ENCODE results near the gene ABCB8.

The ABCB8 gene

DNA sequence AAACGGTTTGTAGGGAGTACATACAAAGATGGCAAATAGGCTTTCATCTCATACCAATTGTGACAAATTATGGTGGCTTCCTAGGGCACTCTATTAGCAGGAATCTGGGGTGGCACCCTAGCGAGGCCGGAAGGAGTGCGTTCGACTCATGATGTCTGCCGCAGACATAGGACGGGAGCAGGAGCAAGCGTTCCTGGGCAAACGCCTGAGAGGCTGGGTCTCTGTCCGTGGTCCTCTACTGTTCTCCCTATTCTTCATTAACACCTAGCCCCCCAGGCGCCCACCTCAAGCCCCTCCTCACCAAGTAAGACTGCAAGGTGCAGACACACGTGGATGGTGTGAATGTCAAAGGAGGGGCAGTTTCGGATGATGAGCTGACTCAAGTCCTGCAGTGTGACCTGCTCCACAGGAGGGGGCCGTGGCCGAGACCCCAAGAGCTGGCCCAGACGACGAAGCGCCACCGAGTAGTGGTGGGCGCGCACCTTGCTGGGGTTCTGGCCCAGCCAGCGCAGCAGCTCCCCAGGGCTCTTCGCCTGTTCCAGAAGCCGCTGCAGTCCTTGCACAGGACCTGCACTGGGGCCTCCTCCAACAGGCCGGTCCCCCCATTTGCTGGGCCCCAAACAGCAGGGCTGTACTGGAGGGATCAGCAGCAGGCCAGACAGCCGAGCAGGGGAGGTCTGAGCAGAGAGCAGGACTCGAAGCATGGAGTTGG lies 51.1 kb downstream of the ABCB8 start:
- no peak for TF ChIP-seq ZNF274 (IDR thresholded peaks at IDR 0.05; ENCODE audit: low read depth, low read length)
- H3K4me3 ChIP-seq (ENCODE audit: low read length): peak overlapping the region; percentile 69

DNA sequence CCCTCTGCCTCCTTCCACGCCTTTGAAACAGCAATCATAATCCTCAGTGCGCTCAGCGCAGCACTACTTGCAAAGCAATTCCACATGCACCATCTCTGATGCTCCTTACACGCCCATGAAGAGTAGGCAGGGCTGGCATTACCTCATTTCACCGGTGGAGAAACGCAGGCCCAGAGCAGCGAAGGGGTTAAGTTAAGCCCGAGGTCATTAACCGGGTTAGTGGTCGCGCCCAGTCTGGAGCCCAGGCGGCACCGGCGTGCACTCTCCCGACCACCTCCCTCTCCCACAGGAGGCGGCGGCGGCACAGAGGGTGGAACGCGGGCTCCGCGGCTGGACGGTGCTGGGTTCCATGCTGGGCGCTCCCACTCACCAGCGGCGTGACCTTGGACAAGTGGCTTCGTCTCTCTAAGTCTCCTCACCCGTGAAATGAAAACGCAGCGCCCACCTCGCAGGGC lies 51.8 kb downstream of the ABCB8 start:
- no peak for TF ChIP-seq ZNF274 (IDR thresholded peaks at IDR 0.05; ENCODE audit: low read depth, low read length)

DNA sequence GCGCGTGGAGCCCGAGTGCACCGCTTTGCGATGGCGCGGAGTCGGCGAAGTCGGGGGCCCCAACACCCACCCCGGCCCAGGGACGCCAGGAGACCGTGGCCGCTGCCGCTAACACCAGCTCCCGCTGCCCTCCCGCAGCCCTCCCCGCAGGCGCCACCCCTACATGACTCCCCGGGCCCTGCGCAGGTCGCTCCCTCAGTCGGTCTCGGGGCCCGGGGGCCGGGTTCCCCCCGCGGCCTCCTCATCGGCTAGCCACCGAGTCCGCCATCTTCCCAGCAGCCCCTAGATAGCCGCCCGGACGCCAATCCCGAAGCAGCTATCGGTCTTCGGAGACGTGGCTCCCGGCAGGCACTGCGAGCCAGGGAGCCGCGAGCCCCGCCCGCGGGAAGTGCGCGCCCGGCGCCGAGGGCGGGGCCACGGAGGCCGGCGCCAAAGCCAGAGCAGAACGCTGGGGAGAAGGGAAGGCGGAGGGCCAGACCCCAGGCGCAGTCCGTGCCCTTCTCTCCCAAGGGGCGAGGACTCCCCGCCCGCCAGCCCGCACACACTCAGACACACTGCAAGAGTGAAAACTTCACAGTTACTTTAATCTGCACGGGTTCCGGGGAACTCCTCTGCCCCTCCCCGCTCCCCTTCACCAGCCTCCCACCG lies 52.4 kb downstream of the ABCB8 start, which contains the start of gene FASTK:
FASTK (minus strand) TSS at position 288 of the 648 bp plus-strand sequence; CDS start at position 245, 43 bp downstream.
- TF ChIP-seq ZNF274 (IDR thresholded peaks at IDR 0.05; ENCODE audit: low read depth, low read length): no peak
- peak within 1 kb of the TSS; percentile 69 for H3K4me3 ChIP-seq (ENCODE audit: low read length)

More for the DNA sequence above, 51.8 kb downstream of the ABCB8 start:
- peak overlapping the region; percentile 69 for H3K4me3 ChIP-seq (ENCODE audit: low read length)

DNA sequence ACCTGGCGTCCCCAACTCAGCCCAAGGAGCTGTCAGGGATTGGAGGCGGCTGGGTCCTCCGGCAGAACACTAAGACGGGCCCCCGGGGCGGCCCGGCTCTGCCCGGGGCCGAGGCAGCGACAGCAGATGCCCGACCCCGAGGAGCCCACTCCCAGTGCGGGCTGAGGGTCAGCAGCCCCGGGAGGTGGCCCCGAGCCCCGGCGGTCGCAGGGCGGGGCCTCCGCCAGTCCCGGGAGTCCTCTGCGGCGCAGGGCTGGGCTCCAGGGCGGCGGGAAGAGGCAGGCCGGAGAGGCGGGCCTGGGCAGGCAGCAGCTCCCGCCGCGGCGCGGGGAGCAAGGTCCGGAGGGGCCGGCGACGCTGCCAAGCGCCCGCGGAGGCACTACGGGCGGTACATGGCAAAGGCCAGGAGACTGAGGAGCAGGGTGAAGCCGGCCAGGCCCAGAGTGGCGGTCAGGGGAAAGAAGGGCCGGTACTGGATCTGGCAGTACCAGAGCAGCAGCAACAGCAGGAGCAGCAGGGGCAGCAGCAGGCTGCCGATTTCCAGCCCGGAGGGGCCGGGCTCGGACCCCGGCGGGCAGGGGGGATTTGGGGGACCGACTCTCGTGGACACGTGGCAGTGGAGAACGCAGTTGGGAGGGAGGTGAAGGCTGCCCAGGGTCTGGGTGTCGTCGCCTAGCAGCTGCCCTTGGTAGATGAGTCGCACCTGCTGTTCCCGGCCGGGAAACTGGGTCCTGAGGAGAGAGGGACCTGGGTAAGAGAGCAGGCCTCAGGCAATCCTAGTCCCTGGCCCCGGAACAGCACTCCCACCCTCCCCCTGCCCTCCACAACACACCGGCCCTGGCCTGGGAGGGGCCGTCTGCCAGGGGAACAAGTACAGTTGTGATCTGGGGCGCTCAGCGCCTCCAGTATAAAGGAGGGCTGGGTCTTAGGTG lies 53.2 kb downstream of the ABCB8 start:
- H3K4me3 ChIP-seq (ENCODE audit: low read length): peak overlapping the region; percentile 29; the same call in 1 of the 2 replicates
- TF ChIP-seq ZNF274 (IDR thresholded peaks at IDR 0.05; ENCODE audit: low read depth, low read length): no peak

DNA sequence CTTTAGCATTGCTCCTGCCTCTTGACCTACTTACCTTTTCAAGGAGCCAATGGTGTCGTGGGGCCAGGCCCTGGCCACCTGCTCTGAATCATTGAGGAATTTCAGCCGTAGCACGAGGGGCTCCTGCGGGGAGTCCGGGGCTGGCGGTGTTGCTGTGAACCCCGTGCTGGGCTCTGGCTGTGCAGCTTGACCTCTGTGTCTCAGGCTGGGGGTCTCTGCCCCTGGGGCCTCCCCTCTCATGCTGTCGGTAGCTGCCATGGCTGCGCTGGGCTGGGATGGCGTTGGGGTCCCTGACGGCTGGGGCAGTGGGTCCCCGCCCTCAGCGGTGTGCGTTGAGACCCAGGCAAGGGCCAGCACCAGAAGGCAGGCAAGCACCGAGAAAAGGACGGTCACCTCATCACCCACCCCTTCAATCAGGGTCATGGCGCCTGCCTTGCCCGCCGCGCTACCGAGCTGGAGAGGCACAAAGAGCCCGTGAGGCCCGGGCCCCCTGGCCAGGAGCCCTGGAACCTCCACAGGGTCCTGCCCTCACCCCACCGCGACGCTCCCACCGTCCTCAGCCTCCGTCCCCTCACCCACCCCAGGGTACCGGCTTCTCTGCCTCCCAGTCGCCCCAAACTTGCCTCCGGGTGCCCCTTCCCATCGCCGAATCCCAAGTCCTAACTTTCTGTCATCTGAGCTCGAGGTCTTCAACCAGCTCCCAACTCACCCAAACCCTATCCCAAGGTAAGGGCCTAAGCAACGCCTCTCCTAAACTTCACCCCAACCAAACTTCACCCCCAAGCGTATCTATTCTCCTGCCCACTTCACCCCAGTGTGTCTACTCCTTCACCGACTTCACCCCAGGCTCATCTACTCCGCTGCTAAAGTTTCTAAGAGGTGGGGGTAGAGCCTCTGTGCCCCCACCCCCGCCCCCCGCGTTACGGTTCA lies 54.2 kb downstream of the ABCB8 start:
- no peak for TF ChIP-seq ZNF274 (IDR thresholded peaks at IDR 0.05; ENCODE audit: low read depth, low read length)
- H3K4me3 ChIP-seq (ENCODE audit: low read length): peak overlapping the region; percentile 90

DNA sequence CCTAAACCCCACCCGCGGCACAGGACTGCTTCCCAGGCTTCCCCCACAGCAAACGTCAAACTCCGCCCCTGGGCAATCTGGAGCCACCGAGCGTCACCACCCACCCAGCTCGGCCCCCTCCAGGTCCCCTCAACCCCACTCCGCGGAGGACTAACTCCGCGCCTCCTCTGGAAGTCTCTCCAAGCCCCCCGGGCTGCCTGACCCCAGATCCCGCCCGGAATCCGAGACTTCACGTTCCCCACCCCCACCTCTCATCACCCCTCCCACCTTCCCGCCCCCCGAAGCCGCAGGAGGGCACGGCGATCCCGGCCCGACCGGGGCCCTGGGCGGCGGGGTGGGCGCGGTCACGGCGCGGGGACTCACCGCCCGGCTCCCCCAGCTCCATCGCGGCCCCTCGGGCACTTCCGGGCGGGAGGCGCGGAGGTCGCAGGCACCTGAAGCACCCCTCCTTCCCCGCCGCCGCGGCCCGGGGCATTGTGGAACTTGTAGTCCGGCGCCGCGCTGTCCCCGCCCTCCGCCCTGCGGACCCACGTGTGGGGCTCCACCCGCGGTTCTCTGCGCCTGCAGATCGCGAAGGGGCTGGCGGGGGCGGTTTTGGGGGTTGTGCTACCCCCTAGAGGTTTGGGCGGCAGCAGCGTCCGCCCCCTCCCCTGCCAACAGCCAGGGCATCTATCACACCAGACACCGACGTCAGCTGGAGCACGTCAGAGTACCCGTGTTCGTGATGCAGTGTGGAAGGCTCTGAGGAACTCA lies 55.0 kb downstream of the ABCB8 start, which contains the start of gene TMUB1:
TMUB1 (minus strand) TSS at position 423 of the 753 bp plus-strand sequence. CDS start 930 bp downstream, outside the sequence.
- TF ChIP-seq ZNF274 (IDR thresholded peaks at IDR 0.05; ENCODE audit: low read depth, low read length): no peak

DNA sequence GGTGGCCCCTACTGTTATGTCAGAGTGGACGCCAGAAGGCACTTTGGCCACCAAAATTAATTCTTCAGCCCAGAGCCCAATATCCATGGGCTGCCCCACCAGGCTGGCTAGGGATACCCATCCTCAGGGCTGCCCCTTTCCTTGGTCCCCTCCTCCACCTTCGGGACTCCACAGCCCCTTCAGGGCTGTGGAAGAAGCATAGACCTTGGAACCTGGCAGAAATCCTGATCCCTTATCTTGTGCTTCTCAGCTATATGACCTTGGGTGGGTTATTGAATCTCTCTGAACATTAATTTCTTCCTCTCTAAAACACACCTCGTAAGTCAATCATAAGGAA lies 55.5 kb downstream of the ABCB8 start:
- no peak for TF ChIP-seq ZNF274 (IDR thresholded peaks at IDR 0.05; ENCODE audit: low read depth, low read length)
- H3K4me3 ChIP-seq (ENCODE audit: low read length): peak overlapping the region; percentile 90; the same call in 1 of the 2 replicates

More for the DNA sequence above, 55.0 kb downstream of the ABCB8 start, which contains the start of gene TMUB1:
- H3K4me3 ChIP-seq (ENCODE audit: low read length): peak within 1 kb of the TSS; percentile 90

DNA sequence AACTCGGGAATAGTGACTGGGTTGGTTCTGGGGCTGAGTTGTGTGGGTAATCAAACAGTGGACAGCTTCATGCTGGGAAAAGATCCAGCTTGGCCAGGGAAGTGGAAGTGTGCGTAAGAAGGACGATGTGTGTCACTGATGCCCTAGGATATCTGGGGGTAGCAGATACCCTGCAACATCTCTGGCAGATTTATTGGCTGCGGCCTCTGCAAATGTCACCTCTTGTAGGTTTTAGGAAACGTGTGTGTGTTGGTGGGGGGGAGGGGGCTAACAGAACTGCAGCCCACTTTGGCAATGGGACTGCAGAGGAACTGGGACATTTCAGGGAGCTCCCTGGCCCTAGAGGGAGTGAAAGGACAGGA lies 57.1 kb downstream of the ABCB8 start:
- no peak for TF ChIP-seq ZNF274 (IDR thresholded peaks at IDR 0.05; ENCODE audit: low read depth, low read length)
- H3K4me3 ChIP-seq (ENCODE audit: low read length): peak overlapping the region; percentile 54; the same call in 1 of the 2 replicates

DNA sequence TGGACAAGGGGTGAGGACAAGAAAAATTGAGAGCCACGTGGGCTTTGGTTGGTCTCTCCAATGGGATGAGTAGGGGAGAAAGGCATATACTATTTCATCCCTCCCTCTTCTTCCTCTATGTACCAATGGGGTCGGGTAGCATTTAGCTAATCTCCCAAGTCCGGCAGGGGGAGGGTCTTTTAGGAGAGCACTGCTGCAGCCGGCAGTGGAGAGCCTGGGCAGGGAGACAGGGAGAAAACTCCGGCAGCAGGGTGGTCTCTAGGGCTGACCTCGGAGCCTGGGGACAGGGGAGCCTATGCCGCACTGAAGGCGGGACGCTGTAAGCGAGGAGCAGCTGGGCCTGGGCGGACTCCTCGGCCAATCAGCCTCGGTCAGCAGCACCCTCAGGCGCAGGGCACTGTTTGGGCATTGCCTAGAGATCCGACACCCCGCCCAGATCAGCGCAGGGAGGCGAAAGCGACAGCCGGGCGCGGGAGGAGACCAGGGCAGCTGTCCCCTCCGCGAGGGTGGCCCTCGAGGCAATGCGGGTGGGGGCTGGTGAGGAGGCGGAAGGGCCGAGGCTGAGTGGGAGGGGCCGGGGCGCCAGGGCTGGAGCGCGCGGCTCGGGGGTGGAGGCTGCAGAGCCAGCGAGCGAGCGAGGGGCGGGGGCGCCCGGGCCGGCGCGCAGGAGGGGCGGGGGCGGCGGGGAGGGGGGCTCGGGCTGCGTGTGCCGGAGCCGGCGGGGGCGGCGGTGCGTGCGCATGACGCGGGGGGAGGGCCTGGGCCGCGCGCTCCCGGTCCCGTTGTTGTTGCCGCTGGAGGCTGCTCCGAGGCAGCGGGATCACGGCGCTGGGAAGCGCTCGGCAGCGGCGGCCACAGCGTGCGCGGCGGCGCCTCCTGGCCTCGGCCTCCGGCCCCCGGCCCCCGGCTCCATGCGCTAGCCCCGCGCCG lies 57.7 kb downstream of the ABCB8 start, which contains the start of gene AGAP3:
AGAP3 (plus strand) TSS at position 785 of the 930 bp plus-strand sequence. CDS start 267 bp downstream, outside the sequence.
- H3K4me3 ChIP-seq (ENCODE audit: low read length): peak within 1 kb of the TSS; percentile 90

DNA sequence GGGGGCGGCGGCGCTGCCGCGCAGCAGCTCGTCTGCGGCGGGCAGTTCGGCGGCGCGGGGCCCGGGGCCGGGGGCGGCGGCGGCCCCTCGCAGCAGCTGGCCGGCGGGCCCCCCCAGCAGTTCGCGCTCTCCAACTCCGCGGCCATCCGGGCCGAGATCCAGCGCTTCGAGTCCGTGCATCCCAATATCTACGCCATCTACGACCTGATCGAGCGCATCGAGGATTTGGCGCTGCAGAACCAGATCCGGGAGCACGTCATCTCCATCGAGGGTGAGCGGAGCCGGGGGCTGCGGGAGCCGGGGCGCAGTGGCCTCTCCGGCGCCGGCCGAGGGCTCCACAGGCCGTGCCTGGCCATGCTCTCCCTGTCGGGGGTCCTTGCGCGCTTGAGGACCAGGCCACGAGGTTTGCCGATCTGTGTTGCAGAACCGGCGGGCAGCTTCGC lies 58.6 kb downstream of the ABCB8 start:
- no peak for TF ChIP-seq ZNF274 (IDR thresholded peaks at IDR 0.05; ENCODE audit: low read depth, low read length)
- H3K4me3 ChIP-seq (ENCODE audit: low read length): peak overlapping the region; percentile 90

More for the DNA sequence above, 57.7 kb downstream of the ABCB8 start, which contains the start of gene AGAP3:
- TF ChIP-seq ZNF274 (IDR thresholded peaks at IDR 0.05; ENCODE audit: low read depth, low read length): no peak
